Lung (tissue), 12 donors: ENCODE data around the gene HYAL3. TPM values are rescaled to one million over a fixed set of nuclear protein-coding genes. Genes with fewer than 3 reads are reported as not detected.
"Not testable (repeated sequence)": the region's sequence is repeated elsewhere in the genome, so short reads cannot be mapped to it uniquely, and the experiment has no call there.

ENCODE experiments used
- ATAC-seq: fragments of 200-7000 bp; cut with Tn5 transposase; one replicate; pipeline ENCODE4 v1.9.1; 2020; ENCODE audit warnings: moderate number of reproducible peaks; ENCODE audit not compliant: insufficient read depth, low FRiP score
- DNase-seq, 3 donors: peaks; one replicate each; pipeline ENCODE4 v3.0.0-alpha.2; 2013 to 2017
- H3K27ac ChIP-seq, 2 donors: one replicate each; pipeline ENCODE4 v1.5.1; 2013; ENCODE audit warnings: mild to moderate bottlenecking in 2 of 2, moderate library complexity in 2 of 2, control low read depth in 1 of 2, inconsistent platforms in 1 of 2, low read depth in 1 of 2, low read length in 1 of 2
- H3K27me3 ChIP-seq, 3 donors: one replicate each; pipeline ENCODE4 v1.5.1; 2013; ENCODE audit warnings: low read length in 2 of 3; ENCODE audit not compliant: control insufficient read depth in 3 of 3, insufficient read depth in 3 of 3
- H3K36me3 ChIP-seq, 4 donors: one replicate each; pipeline ENCODE4 v1.5.1; 2013; ENCODE audit warnings: low read length in 4 of 4, mild to moderate bottlenecking in 1 of 4, moderate library complexity in 1 of 4; ENCODE audit not compliant: control insufficient read depth in 4 of 4, insufficient read depth in 4 of 4
- H3K4me1 ChIP-seq, 5 donors: one replicate each; pipeline ENCODE4 v1.5.1; 2013; ENCODE audit warnings: low read length in 5 of 5, mild to moderate bottlenecking in 2 of 5, moderate library complexity in 1 of 5; ENCODE audit not compliant: control insufficient read depth in 5 of 5, insufficient read depth in 5 of 5
- H3K4me3 ChIP-seq: one replicate; pipeline ENCODE4 v1.5.1; 2013; ENCODE audit warnings: mild to moderate bottlenecking, control low read depth, moderate library complexity
- H3K9ac ChIP-seq, 2 donors: one replicate each; pipeline ENCODE4 v1.5.1; 2013; ENCODE audit warnings: low read length in 2 of 2, control low read depth in 1 of 2; ENCODE audit not compliant: insufficient read depth in 1 of 2
- H3K9me3 ChIP-seq, 4 donors: one replicate each; pipeline ENCODE4 v1.5.1; 2013; ENCODE audit warnings: low read length in 3 of 4, mild to moderate bottlenecking in 1 of 4, moderate library complexity in 1 of 4; ENCODE audit not compliant: control insufficient read depth in 4 of 4, insufficient read depth in 3 of 4
- WGBS, 2 donors: extraction: QIAGEN DNeasy Blood & Tissue Kit; methylation state at CpG; one replicate each; pipeline ENCODE4 v1.1.7; 2013; 5-methylcytosine and 5-hydroxymethylcytosine counted together
- polyA plus RNA-seq, 2 donors: library from polyadenylated mRNA; stranded (reverse); fragments of 200-250 nt; gene quantifications; one replicate each; pipeline ENCODE4 v1.2.1, GENCODE V29; 2013
- total RNA-seq, 2 donors: library from RNA; depleted of rRNA in 1 of 2; stranded (reverse); fragments of >200 nt in 1 of 2; gene quantifications; one replicate each; pipeline ENCODE4 v1.2.1, GENCODE V29; 2014 to 2021
- TF ChIP-seq, protein P1 (sequence below): IDR thresholded peaks from 2 replicates; pipeline ENCODE4 v1.5.1; 2012; ENCODE audit warnings: mild to moderate bottlenecking; ENCODE audit errors: control extremely low read depth, extremely low read depth
- donor health status: control.
- donor health status: control.
- donor health status: Bipolar disorder and iron deficiency.
- donor health status: healthy.
- donor health status: DM: yes; HTN: yes; CAD: no.

Gene HYAL3
- total and polyA plus RNA-seq, 4 donors, result 1.4 to 4.9 (median 3.3) TPM

DNA sequence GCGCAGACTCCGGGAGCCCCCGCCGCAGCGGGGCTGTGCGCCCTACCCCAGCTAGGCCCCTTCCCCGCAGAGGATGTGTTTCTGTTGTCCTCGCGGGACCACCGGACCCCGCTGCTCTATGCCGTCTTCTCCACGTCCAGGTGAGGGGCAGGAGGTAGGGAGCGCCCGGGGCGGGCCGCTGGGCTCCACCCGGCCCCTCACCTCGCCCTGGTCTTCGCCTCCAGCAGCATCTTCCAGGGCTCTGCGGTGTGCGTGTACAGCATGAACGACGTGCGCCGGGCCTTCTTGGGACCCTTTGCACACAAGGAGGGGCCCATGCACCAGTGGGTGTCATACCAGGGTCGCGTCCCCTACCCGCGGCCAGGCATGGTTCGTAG is 25.5 kb downstream of the HYAL3 start:
- DNase-seq, result no peak
- H3K4me3 ChIP-seq, result no peak overlapping the region
- no peaks in the 10 kb centered on the region for H3K9me3 ChIP-seq
- no peak overlapping the region for H3K27ac ChIP-seq
- H3K9ac ChIP-seq, result no peak overlapping the region
- TF ChIP-seq, protein P1, sequence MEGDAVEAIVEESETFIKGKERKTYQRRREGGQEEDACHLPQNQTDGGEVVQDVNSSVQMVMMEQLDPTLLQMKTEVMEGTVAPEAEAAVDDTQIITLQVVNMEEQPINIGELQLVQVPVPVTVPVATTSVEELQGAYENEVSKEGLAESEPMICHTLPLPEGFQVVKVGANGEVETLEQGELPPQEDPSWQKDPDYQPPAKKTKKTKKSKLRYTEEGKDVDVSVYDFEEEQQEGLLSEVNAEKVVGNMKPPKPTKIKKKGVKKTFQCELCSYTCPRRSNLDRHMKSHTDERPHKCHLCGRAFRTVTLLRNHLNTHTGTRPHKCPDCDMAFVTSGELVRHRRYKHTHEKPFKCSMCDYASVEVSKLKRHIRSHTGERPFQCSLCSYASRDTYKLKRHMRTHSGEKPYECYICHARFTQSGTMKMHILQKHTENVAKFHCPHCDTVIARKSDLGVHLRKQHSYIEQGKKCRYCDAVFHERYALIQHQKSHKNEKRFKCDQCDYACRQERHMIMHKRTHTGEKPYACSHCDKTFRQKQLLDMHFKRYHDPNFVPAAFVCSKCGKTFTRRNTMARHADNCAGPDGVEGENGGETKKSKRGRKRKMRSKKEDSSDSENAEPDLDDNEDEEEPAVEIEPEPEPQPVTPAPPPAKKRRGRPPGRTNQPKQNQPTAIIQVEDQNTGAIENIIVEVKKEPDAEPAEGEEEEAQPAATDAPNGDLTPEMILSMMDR, result no peak
- H3K27me3 ChIP-seq, result peaks cover 0 to 38% (median 27%) of the 10 kb centered on the region in 3 donors
- peaks cover 0 to 26% (median 18%) of the 10 kb centered on the region in 5 donors for H3K4me1 ChIP-seq
- no peak for ATAC-seq
- 49 to 55% methylated on average over 19 to 31 of the region's 31 CpGs for WGBS, 2 donors
- peaks cover 0 to 3% (median 0%) of the 10 kb centered on the region in 4 donors for H3K36me3 ChIP-seq

- TF ChIP-seq, protein P1, result peak; percentile 98
- Histone ChIP-seq H3K27me3 (peaks cover 0 to 37% (median 25%) of the 10 kb centered on the region in 3 donors), H3K36me3 (peaks cover 0 to 3% (median 0%) of the 10 kb centered on the region in 4 donors), H3K9ac (no peak overlapping the region), H3K9me3 (no peaks in the 10 kb centered on the region), H3K4me1 (peaks cover 0 to 32% (median 21%) of the 10 kb centered on the region in 5 donors), H3K27ac (peak overlapping the region in 1 of 2 donors; percentile 12), H3K4me3 (peak overlapping the region; percentile 11)
- ATAC-seq (peak; percentile 71), DNase-seq (peak; percentile 80 to 86 (median 83))
- 3 to 6% methylated on average over 48 to 61 of the region's 61 CpGs for WGBS, 2 donors
Measured at GRCh38 chr3:50272911-50273688, 26.1 kb downstream of the HYAL3 start.

- H3K9ac ChIP-seq, DNase-seq, H3K4me3 ChIP-seq, H3K36me3 ChIP-seq, ATAC-seq, H3K27ac ChIP-seq, H3K9me3 ChIP-seq: not testable (repeated sequence)
- Histone ChIP-seq H3K4me1 (peaks cover 0 to 37% (median 24%) of the 10 kb centered on the region in 5 donors), H3K27me3 (peaks cover 0 to 32% (median 22%) of the 10 kb centered on the region in 3 donors)
- WGBS, 2 donors, result 74 to 75% methylated on average over 10 of the region's 10 CpGs
Measured at GRCh38 chr3:50272538-50272910, 26.7 kb downstream of the HYAL3 start.

DNA sequence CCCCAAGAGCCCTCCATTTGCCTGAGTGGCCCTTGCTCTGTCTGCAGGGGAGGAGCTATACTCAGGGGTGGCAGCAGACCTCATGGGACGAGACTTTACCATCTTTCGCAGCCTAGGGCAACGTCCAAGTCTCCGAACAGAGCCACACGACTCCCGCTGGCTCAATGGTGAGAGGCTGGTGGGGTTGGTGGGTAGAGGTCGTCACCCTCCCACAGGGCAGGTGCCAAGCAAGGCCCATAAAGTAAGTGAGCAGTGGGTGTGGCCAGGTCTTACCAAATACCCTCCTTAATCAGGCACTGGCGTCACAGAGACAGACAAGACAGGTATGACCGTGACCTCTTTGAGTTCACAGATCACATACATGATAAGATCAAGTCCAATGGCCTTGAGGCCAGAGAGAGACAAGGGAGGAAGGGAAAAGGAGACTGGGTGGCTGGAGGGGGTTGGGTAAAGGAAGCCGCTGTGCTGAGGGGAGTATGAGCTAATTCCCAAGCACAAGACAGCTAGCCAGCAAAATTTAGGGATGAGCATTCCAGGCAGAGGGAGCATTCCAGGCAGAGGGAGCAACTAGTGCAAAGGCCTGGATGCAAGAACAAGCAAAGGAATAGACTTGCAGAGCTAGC is 27.8 kb downstream of the HYAL3 start:
- Histone ChIP-seq H3K9me3 (no peaks in the 10 kb centered on the region), H3K27me3 (peaks cover 0 to 27% (median 21%) of the 10 kb centered on the region in 3 donors), H3K4me3 (no peak overlapping the region), H3K36me3 (peaks cover 0 to 1% (median 0%) of the 10 kb centered on the region in 4 donors), H3K9ac (no peak overlapping the region), H3K4me1 (peaks cover 0 to 47% (median 26%) of the 10 kb centered on the region in 5 donors), H3K27ac (peak overlapping the region in 1 of 2 donors; percentile 0)
- TF ChIP-seq, protein P1, result no peak
- no peak for DNase-seq
- ATAC-seq, result no peak
- 68 to 88% methylated on average over 10 of the region's 10 CpGs for WGBS, 2 donors
